ENCODE results near the gene MOGAT2.

Gene MOGAT2

DNA sequence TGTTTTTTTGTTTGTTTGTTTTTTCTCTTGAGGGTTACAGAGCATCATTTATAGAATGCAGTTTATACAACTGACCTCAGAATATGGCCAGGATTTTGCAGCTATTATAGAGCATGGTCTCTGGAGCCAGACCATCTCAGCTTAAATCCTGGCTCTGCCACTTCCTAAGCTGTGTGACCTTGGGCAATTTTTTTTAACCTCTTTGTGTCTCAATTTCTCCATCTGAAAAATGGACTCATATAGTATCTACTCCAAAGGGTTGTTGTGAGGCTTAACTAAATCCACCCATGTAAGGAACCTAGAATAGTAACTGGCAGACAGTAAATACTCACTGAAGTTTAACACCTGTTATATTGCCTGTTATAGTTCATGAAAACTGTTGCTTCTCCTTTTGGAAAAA is 42.6 kb downstream of the MOGAT2 start:
- DNase-seq (ENCODE audit: low read depth), result no peak

DNA sequence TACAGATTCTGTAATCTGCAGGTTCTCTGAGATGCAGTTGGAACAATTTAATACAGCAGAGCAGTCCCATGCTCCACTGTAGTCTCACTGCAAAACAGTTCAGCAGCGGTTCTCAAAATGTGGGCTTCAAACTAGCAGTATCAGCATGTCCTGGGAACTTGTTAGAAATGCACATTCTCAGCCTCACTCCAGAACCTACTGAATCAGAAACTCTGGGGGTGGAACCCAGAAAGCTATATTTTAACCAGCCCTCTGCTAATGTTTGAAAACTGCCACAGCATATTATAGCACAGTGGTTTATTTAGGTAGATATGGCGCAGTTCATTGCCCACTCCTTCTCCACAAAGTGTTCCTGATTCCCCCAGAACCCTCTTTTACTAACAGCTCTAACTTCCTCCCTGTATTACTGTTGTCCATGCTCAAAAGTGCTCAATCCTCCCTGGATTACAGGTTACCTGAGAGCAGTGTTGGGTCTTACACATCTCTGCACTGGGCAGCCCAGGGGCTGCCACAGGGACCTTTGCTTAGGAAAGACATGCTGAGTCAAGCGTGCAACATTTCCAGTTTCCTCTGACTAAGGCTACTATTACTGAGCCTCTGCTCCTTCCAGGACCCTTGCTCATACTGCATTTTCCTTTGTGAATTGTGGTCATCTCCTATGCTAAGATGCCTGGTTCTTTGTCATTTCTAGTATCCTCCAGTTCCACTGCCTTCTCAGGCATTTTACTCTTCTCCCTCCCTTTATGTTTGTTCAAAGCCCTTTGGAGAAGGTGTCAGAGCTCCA is 43.3 kb downstream of the MOGAT2 start:
- DNase-seq (ENCODE audit: low read depth), result no peak

DNA sequence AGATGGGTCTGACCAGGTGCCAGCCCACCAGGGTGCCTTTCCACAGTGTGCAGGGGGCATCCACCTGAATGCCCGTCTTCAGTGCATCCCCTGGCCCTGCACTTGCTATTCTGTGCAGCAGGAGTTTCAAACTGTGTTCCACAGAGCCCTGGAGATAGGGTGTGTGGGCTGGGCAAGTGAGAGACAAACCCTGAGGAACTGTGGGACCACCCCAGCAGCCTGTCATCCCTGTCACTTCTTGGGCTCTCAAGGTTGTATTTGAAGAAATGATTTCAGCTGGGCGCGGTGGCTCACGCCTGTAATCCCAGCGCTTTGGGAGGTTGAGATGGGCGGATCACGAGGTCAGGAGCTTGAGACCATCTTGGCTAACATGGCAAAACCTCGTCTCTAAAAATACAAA is 44.5 kb downstream of the MOGAT2 start:
- no peak for DNase-seq (ENCODE audit: low read depth)

- DNase-seq (ENCODE audit: low read depth), result no peak
These were observed 45.2 kb downstream of the MOGAT2 start for GRCh38 chr11:75762885-75763284.

DNA sequence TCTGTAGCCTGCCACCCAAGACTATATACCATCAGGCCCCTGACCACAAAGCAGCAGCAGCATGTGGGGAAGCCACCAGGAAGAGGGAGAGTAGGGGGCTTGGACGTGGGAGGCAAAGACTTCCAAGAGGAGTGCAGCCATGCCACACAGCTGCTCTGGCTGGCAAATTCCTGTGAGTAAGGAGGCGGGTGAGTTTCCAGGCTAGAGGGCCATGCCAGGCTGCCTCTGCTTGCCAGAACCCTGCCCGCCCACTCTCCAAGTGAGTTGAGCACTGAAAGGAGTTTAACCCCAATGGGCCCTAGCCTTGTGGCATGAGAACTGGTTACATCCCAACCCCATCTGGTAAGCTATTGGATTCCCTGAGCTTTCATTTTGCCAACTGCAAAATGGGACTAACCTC is 46.2 kb downstream of the MOGAT2 start:
- no peak for DNase-seq (ENCODE audit: low read depth)

GRCh38 chr11:75765116-75765515 is 47.5 kb downstream of the MOGAT2 start:
- DNase-seq (ENCODE audit: low read depth), result no peak

GRCh38 chr11:75766443-75767227 is 49.0 kb downstream of the MOGAT2 start:
- no peak for DNase-seq (ENCODE audit: low read depth)

DNA sequence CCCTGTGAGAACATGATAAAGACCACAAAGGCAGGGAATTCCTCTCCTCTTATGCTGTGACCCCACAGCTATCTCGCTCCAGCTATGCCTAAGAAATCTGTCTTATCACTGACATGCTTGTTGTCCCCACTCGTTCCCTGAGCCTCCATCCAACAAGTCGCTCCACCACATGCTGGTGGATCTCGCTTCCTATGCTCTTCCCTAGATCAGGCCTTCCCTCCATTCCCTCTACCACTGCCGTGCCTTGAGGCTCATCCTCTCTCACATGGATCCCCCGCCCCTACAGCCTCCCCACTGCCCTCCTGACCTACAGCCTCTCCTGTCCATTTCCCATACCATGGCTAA is 49.6 kb downstream of the MOGAT2 start:
- DNase-seq (ENCODE audit: low read depth), result no peak

GRCh38 chr11:75767793-75768111 is 50.1 kb downstream of the MOGAT2 start:
- no peak for DNase-seq (ENCODE audit: low read depth)

GRCh38 chr11:75768112-75768908 is 50.7 kb downstream of the MOGAT2 start, which contains the start of gene DGAT2:
DGAT2 (plus strand) TSS chr11:75768778; CDS start chr11:75768992, 214 bp downstream.
- peak; percentile 67 for DNase-seq (ENCODE audit: low read depth)

DNA sequence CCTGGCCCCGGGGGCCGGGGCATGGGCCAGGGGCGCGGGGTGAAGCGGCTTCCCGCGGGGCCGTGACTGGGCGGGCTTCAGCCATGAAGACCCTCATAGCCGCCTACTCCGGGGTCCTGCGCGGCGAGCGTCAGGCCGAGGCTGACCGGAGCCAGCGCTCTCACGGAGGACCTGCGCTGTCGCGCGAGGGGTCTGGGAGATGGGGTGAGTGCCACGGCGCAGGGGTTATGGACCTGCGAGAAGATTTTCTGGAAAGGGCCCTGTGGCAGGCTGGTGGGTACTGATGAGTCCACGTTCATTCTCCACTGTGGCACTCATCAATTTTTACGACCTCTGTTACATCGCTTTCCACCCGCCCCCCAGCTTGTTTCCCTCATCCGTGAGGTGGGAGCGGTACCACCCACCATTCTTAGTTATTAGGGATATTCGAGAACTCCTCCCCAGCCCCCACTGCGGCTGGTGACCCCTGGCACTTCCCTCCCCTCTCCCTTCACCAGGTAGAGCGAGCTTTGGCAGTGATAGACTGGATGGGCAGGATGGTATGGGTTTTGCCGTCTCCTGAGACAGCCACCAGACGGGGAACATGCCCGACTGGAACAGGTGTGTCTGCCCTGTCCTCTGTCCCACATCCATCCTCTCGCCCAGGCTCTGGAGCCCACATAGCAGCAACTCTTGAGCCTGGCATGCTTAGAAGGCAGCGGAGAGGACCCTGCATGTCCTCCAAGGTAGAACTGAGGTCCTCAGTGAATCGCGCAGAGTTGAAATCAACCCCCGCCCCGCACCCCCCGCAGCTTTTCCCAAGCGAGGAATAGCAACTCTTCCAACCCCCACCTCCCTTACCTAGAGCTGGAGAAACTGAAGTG is 51.5 kb downstream of the MOGAT2 start:
- no peak for DNase-seq (ENCODE audit: low read depth)

GRCh38 chr11:75770102-75770501 is 52.5 kb downstream of the MOGAT2 start:
- no peak for DNase-seq (ENCODE audit: low read depth)

DNA sequence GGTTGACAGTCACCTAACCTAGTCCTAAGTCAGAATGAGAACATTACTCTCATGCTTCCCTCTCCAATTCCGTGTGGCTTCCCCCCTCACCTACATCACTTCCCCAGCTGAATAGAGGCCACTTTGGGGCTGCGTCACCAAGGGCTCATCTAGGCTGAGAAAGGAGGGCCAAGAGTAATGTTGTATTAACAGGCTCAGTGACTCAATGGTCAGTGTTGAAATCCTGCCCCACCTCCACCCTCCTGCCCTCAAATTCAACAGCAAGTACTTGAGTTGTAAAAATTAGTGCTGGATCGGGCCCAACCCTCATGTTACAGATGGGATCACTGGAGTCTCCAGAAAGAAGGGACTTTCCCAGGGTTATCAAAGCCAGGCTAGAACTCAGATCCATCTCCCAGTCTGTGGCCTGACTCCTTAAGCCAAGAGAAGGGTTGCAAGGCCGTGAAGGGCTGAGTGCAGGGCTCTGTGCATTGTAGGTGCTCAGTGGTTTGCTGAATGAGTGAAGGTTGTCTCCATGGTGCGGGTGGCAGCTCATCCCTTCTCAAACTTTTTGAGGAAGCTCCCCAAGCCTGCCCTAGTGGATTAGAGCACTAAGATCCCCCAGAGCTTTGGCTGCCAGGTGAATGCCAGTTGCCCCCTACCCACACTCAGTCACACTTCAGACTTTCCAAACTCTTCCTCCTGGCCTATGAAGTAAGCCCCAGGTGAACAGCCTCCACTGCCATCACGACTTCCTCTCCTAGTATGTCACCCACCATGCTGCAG is 54.2 kb downstream of the MOGAT2 start:
- no peak for DNase-seq (ENCODE audit: low read depth)

GRCh38 chr11:75773595-75774353 is 56.1 kb downstream of the MOGAT2 start:
- no peak for DNase-seq (ENCODE audit: low read depth)

- DNase-seq (ENCODE audit: low read depth), result no peak
These were observed 57.4 kb downstream of the MOGAT2 start for GRCh38 chr11:75775056-75775455.

DNA sequence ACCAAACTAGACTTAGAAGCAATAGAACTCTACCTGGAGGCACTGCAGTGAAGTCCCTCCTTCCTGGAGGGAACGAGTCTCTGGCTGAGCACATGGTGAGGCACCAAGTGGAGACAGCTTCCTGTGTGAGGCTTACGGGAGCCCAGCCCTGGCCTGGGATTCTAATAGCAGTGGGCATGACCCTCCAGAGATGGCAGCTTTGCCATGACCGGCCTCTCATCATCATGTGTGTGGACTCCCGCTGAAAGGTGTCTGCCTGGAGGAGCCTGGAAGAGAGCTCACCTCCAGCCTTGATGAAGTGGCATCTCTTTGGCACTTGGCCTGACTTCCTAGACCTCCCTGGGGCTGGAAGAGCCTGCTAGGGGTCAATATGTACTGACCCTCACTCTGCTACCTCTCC is 58.9 kb downstream of the MOGAT2 start:
- no peak for DNase-seq (ENCODE audit: low read depth)

- DNase-seq (ENCODE audit: low read depth), result no peak
These were observed 59.9 kb downstream of the MOGAT2 start for GRCh38 chr11:75777461-75778110.

- DNase-seq (ENCODE audit: low read depth), result no peak
These were observed 61.3 kb downstream of the MOGAT2 start for GRCh38 chr11:75778962-75779361.

- DNase-seq (ENCODE audit: low read depth), result no peak
These were observed 62.3 kb downstream of the MOGAT2 start for GRCh38 chr11:75779960-75780359.

- no peak for DNase-seq (ENCODE audit: low read depth)
These were observed 63.2 kb downstream of the MOGAT2 start for GRCh38 chr11:75780888-75781287.

All from HS-27A (cell line).